Endothelial cell of umbilical vein (primary cell): Measurements from ENCODE around the gene STX4. TPM values are rescaled to one million over a fixed set of nuclear protein-coding genes. Genes with fewer than 3 reads are reported as not detected.

Source experiments
- BruUV-seq: library from RNA; stranded (reverse); fragments of 400-500 nt; replicated peaks from 2 replicates; lab custom pipeline; 2021; lab: Mats Ljungman, UMichigan
- CTCF ChIA-PET: fragments of 300-600, 350-600 bp; sonication (Branson Sonifier 250); formaldehyde crosslinking; loops from one replicate; lab custom pipeline; 2021; ENCODE audit warnings: antibody characterized with exemption, inconsistent platforms; lab: Charles Lee
- POLR2A ChIA-PET: fragments of 300-600, 350-600 bp; sonication (Branson Sonifier 250); formaldehyde crosslinking; loops from one replicate; lab custom pipeline; 2021; ENCODE audit warnings: antibody characterized with exemption, inconsistent platforms; lab: Charles Lee
- DNase-seq: peaks from one replicate; pipeline ENCODE4 v3.0.0-alpha.2; 2011; ENCODE audit warnings: low read depth, low spot score
- FAIRE-seq: peaks from 2 replicates; lab custom pipeline; 2011; peaks lifted over from hg19 to GRCh38; lab: Jason Lieb, UNC
- H2AFZ ChIP-seq: 2 replicates; pipeline ENCODE4 v1.6.0; 2012; ENCODE audit warnings: low read depth, low read length, control low read depth, inconsistent platforms
- H3K27ac ChIP-seq: 2 replicates; pipeline ENCODE4 v1.5.1; 2011; ENCODE audit warnings: low read depth, mild to moderate bottlenecking, control low read depth, low read length, moderate library complexity; ENCODE audit not compliant: insufficient read depth
- H3K27me3 ChIP-seq, 2 experiments: 2 replicates each; pipeline versions ENCODE4 v1.6.0 to v1.6.1; 2011; ENCODE audit warnings: low read length in 2 of 2, mixed read lengths in 1 of 2; ENCODE audit not compliant: control insufficient read depth in 2 of 2, insufficient read depth in 2 of 2
- H3K36me3 ChIP-seq, 2 experiments: 2 replicates in 1 of 2; 3 replicates in 1 of 2; pipeline ENCODE4 v1.5.1; 2011; ENCODE audit warnings: low read length in 2 of 2, mild to moderate bottlenecking in 1 of 2, moderate library complexity in 1 of 2; ENCODE audit not compliant: control insufficient read depth in 2 of 2, insufficient read depth in 2 of 2; ENCODE audit errors: extremely low read depth in 1 of 2
- H3K4me1 ChIP-seq: 3 replicates; pipeline ENCODE4 v1.5.1; 2011; ENCODE audit warnings: mild to moderate bottlenecking, low read length; ENCODE audit not compliant: control insufficient read depth, insufficient read depth; ENCODE audit errors: extremely low read depth
- H3K4me2 ChIP-seq: 2 replicates; pipeline ENCODE4 v1.6.1; 2011; ENCODE audit warnings: low read length, control low read depth, mixed read lengths; ENCODE audit not compliant: insufficient read depth
- H3K4me3 ChIP-seq, 3 experiments: fragments of 200-600 bp in 1 of 3; sonication (generic), shearing (Covaris generic) in 1 of 3; replicated peaks in 1 of 3; 2 replicates each; pipeline ENCODE4 v1.5.1; 2011 to 2016; ENCODE audit warnings: control low read depth in 3 of 3, low read length in 3 of 3, mild to moderate bottlenecking in 2 of 3, inconsistent platforms in 1 of 3, low read depth in 1 of 3, moderate library complexity in 1 of 3; ENCODE audit not compliant: insufficient read depth in 1 of 3
- H3K79me2 ChIP-seq: 2 replicates; pipeline ENCODE4 v1.6.0; 2012; ENCODE audit warnings: low read length, inconsistent platforms; ENCODE audit not compliant: control insufficient read depth, insufficient read depth
- H3K9ac ChIP-seq: replicated peaks from 2 replicates; pipeline ENCODE3; 2011; ENCODE audit warnings: low read length, control low read depth; ENCODE audit not compliant: insufficient read depth; ENCODE audit errors: extremely low read depth
- H3K9me1 ChIP-seq: replicated peaks from 3 replicates; pipeline ENCODE4 v1.6.0; 2011; ENCODE audit warnings: mild to moderate bottlenecking, low read length; ENCODE audit not compliant: control insufficient read depth, insufficient read depth; ENCODE audit errors: extremely low read depth
- H3K9me3 ChIP-seq: replicated peaks from 2 replicates; pipeline ENCODE4 v1.5.1; 2012; ENCODE audit warnings: low read length, inconsistent platforms; ENCODE audit not compliant: control insufficient read depth, insufficient read depth
- H4K20me1 ChIP-seq: replicated peaks from 2 replicates; pipeline ENCODE3; 2011; ENCODE audit warnings: mild to moderate bottlenecking, low read length; ENCODE audit not compliant: control insufficient read depth, insufficient read depth; ENCODE audit errors: extremely low read depth
- EZH2 ChIP-seq: IDR thresholded peaks from 2 replicates; pipeline ENCODE4 v1.6.1; 2012; ENCODE audit warnings: borderline replicate concordance, low read depth, mild to moderate bottlenecking, moderate library complexity, low read length, inconsistent platforms; ENCODE audit not compliant: severe bottlenecking
- FOS ChIP-seq: IDR thresholded peaks from 2 replicates; pipeline ENCODE4 v1.6.1; 2011; ENCODE audit warnings: mild to moderate bottlenecking, low read length, moderate library complexity, borderline replicate concordance; ENCODE audit not compliant: insufficient read depth
- GATA2 ChIP-seq: IDR thresholded peaks from 2 replicates; pipeline ENCODE4 v1.7.0; 2011; ENCODE audit warnings: low read depth, mild to moderate bottlenecking, moderate library complexity, mixed read lengths, low read length; ENCODE audit not compliant: insufficient read length, insufficient read depth
- JUN ChIP-seq: IDR thresholded peaks from 2 replicates; pipeline ENCODE4 v1.6.1; 2011; ENCODE audit warnings: borderline replicate concordance, low read depth; ENCODE audit not compliant: insufficient read length, insufficient read depth
- MYC ChIP-seq: IDR thresholded peaks from one replicate; pipeline ENCODE4 v1.6.1; 2011; ENCODE audit warnings: mild to moderate bottlenecking, low read depth, low read length
- POLR2A ChIP-seq: IDR thresholded peaks from 2 replicates; pipeline ENCODE4 v1.6.1; 2012; ENCODE audit warnings: low read depth, mild to moderate bottlenecking, control low read depth, low read length
- POLR2AphosphoS5 ChIP-seq: IDR thresholded peaks from 2 replicates; pipeline ENCODE4 v1.6.1; 2012; ENCODE audit warnings: low read depth, mild to moderate bottlenecking, control low read depth, low read length, moderate library complexity; ENCODE audit not compliant: insufficient read depth
- dilution Hi-C: fragments of 300-500 bp; cut with MboI; formaldehyde crosslinking; loops from one replicate; pipeline ENCODE4 v1.15.0; 2019; ENCODE audit warnings: low sequenced_read_pairs; ENCODE audit not compliant: extremely low pct_ligation_motif_present
- intact Hi-C: fragments of 100-400 bp; cut with micrococcal nuclease; formaldehyde crosslinking; loops from one replicate; pipeline ENCODE4 v1.10.0; 2022
- polyA plus RNA-seq, 4 experiments: library from polyadenylated mRNA; depleted of rRNA in 3 of 4; stranded (reverse) in 3 of 4; unstranded in 1 of 4; fragments of >200 nt; gene quantifications; 2 replicates each; pipeline versions ENCODE4 v1.2.1 to v1.2.3, GENCODE V29; 2011 to 2012; ENCODE audit warnings: missing spikeins in 1 of 4
- total RNA-seq: library from RNA; stranded (reverse); gene quantifications from 2 replicates; pipeline ENCODE4 v1.2.3, GENCODE V29; 2021
- TF ChIP-seq, protein P1 (sequence below): IDR thresholded peaks from 2 replicates; pipeline ENCODE4 v1.6.1; 2011; ENCODE audit not compliant: insufficient read depth, insufficient read length
- TF ChIP-seq, protein P2 (sequence below), 2 donors: IDR thresholded peaks; 1 replicate in 1 of 2; 2 replicates in 1 of 2; pipeline ENCODE4 v1.5.1; 2011; ENCODE audit warnings: low read length in 2 of 2, mild to moderate bottlenecking in 2 of 2, moderate library complexity in 2 of 2, control low read depth in 1 of 2, inconsistent platforms in 1 of 2, low read depth in 1 of 2; ENCODE audit not compliant: insufficient read depth in 1 of 2; ENCODE audit errors: extremely low read depth in 1 of 2

STX4 gene
- total and polyA plus RNA-seq, 2 donors (not counting 3 experiments of a cell fraction or from before 2014, with no cell fraction given): 49.5 to 65.2 TPM

DNA sequence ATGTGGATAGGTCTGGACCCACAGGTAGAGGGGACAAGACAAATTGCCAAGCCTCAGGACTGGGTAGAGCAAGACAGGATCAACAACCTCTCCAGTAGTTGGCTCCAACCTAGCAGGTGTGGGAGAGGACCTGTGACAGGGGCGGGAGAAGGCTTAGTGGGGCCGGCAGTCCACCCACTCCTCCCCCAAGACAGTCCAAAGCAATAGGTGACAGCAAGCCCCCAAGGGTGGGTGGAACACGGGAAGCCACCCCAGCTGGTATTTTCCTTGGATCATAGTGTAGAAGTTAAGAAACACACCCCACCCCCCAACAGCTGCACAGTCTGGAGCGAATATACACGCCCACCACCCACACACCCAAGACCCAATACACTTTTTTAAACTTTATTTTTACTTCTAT lies 4.1 kb upstream of the STX4 start:
- TF ChIP-seq, protein P1, sequence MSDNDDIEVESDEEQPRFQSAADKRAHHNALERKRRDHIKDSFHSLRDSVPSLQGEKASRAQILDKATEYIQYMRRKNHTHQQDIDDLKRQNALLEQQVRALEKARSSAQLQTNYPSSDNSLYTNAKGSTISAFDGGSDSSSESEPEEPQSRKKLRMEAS: no peak
- TF ChIP-seq JUN (no peak), EZH2 (no peak), POLR2AphosphoS5 (no peak), GATA2 (no peak), POLR2A (no peak), MYC (no peak), FOS (no peak)
- TF ChIP-seq, protein P2, sequence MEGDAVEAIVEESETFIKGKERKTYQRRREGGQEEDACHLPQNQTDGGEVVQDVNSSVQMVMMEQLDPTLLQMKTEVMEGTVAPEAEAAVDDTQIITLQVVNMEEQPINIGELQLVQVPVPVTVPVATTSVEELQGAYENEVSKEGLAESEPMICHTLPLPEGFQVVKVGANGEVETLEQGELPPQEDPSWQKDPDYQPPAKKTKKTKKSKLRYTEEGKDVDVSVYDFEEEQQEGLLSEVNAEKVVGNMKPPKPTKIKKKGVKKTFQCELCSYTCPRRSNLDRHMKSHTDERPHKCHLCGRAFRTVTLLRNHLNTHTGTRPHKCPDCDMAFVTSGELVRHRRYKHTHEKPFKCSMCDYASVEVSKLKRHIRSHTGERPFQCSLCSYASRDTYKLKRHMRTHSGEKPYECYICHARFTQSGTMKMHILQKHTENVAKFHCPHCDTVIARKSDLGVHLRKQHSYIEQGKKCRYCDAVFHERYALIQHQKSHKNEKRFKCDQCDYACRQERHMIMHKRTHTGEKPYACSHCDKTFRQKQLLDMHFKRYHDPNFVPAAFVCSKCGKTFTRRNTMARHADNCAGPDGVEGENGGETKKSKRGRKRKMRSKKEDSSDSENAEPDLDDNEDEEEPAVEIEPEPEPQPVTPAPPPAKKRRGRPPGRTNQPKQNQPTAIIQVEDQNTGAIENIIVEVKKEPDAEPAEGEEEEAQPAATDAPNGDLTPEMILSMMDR (IDR thresholded peaks at IDR 0.05; ENCODE audit: extremely low read depth in 1 of 2, insufficient read depth in 1 of 2, low read depth in 1 of 2, low read length in 2 of 2): no peak
- intact Hi-C loops (loop anchor here (5.0 kb wide), 1 partner anchor 128 kb away; no protein-coding TSS in a partner anchor), dilution Hi-C loops (no loop called here)
- Histone ChIP-seq H3K9me1 (no peaks in the 10 kb centered on the region), H3K4me1 (peaks cover 7% of the 10 kb centered on the region), H3K36me3 (no peaks in the 10 kb centered on the region), H3K27me3 (no peaks in the 10 kb centered on the region), H3K4me3 (no peak overlapping the region), H4K20me1 (no peaks in the 10 kb centered on the region), H3K27ac (no peak overlapping the region), H2AFZ (no peak overlapping the region), H3K9ac (no peak overlapping the region), H3K79me2 (peaks cover 4% of the 10 kb centered on the region), H3K9me3 (no peaks in the 10 kb centered on the region), H3K4me2 (no peak overlapping the region)
- FAIRE-seq (no peak), DNase-seq (no peak)
- no TSS peak for BruUV-seq
- CTCF ChIA-PET: no interaction called here
- POLR2A ChIA-PET: no interaction called here
